SK-N-SH treated with all-trans-retinoic acid at 6 μM for 48 hours (cell line): Measurements from ENCODE around the gene PF4V1.

Source experiments
- GLIS3 ChIP-seq: fragments of 250-450 bp; sonication (Bioruptor Pico); IDR thresholded peaks from 2 replicates; pipeline ENCODE4 v1.5.0; 2020; ENCODE audit warnings: mild to moderate bottlenecking, moderate library complexity
- ISL1 ChIP-seq: fragments of 250-450 bp; sonication (Bioruptor Pico); IDR thresholded peaks from 2 replicates; pipeline ENCODE4 v2.1.2; 2022; ENCODE audit warnings: mild to moderate bottlenecking, moderate library complexity
- PATZ1 ChIP-seq: fragments of 250-450 bp; sonication (Bioruptor Pico); IDR thresholded peaks from 2 replicates; pipeline ENCODE4 v1.8.0; 2020; ENCODE audit warnings: mild to moderate bottlenecking, moderate library complexity, borderline replicate concordance
- POU6F1 ChIP-seq: fragments of 250-450 bp; sonication (Bioruptor Pico); IDR thresholded peaks from 2 replicates; pipeline ENCODE4 v1.8.0; 2021; ENCODE audit warnings: low read depth, mild to moderate bottlenecking, moderate library complexity, borderline replicate concordance
- PPARA ChIP-seq: fragments of 250-450 bp; sonication (Bioruptor Pico); IDR thresholded peaks from 2 replicates; pipeline ENCODE4 v1.5.0; 2020; ENCODE audit warnings: mild to moderate bottlenecking, borderline replicate concordance
- RARB ChIP-seq: fragments of 250-450 bp; sonication (Bioruptor Pico); IDR thresholded peaks from 2 replicates; pipeline ENCODE4 v1.8.0; 2021; ENCODE audit warnings: mild to moderate bottlenecking, moderate library complexity
- TOX ChIP-seq: fragments of 250-450 bp; sonication (Bioruptor Pico); IDR thresholded peaks from 2 replicates; pipeline ENCODE4 v1.8.0; 2021; ENCODE audit warnings: mild to moderate bottlenecking, moderate library complexity, borderline replicate concordance
- TSHZ2 ChIP-seq: fragments of 250-450 bp; sonication (Bioruptor Pico); IDR thresholded peaks from 2 replicates; pipeline ENCODE4 v1.5.0; 2020; ENCODE audit warnings: mild to moderate bottlenecking, moderate library complexity
- ZNF565 ChIP-seq: fragments of 450-650 bp; formaldehyde crosslinking; conservative IDR thresholded peaks from 2 replicates; pipeline ENCODE4 v1.5.0; 2020; ENCODE audit warnings: low read depth, mild to moderate bottlenecking, moderate library complexity
- ZNF70 ChIP-seq: fragments of 450-650 bp; formaldehyde crosslinking; IDR thresholded peaks from 2 replicates; pipeline ENCODE4 v1.5.0; 2020; ENCODE audit warnings: mild to moderate bottlenecking, moderate library complexity
- ZNF8 ChIP-seq: fragments of 450-650 bp; formaldehyde crosslinking; IDR thresholded peaks from 2 replicates; pipeline ENCODE4 v1.5.0; 2020; ENCODE audit warnings: mild to moderate bottlenecking, moderate library complexity

- TF ChIP-seq GLIS3 (no peak), RARB (no peak), PPARA (CRISPR knock-in tag) (no peak), ZNF565 (CRISPR knock-in tag) (no peak), PATZ1 (CRISPR knock-in tag) (no peak), ISL1 (no peak), TSHZ2 (no peak), ZNF70 (CRISPR knock-in tag) (no peak), TOX (CRISPR knock-in tag) (no peak), ZNF8 (CRISPR knock-in tag) (no peak), POU6F1 (no peak)
These were observed 30.7 kb upstream of the PF4V1 start for GRCh38 chr4:73822389-73822788.
